GM11168 (cell line): Measurements from ENCODE around the gene PID1.
"Not testable (repeated sequence)": the region's sequence is repeated elsewhere in the genome, so short reads cannot be mapped to it uniquely, and the experiment has no call there.

ENCODE experiments used
- in situ Hi-C: fragments of 300-500 bp; cut with MboI; formaldehyde crosslinking; loops from one replicate; pipeline ENCODE4 v1.12.0; 2022; ENCODE audit warnings: low sequenced_read_pairs; ENCODE audit not compliant: unreplicated experiment

Gene PID1

DNA sequence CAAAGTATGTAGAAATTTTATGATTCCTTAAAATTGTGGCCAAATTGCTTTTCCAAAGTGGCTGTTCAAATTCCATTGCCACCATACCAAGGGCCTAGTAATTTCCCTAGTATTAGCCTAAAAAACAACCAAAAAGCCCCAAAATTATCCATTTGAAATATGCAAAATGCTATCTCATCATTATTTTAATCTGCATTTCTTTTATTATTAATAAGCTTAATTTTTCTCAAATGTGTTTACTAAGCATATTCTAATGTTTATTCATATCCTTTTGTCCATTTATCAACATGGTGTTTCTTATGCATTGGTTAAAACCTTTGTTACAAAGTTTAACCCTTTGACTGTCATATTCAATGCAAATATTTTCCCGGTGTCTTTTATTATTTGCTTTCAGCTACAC, 48.0 kb downstream of the PID1 start:
- in situ Hi-C loops = no loop called here

DNA sequence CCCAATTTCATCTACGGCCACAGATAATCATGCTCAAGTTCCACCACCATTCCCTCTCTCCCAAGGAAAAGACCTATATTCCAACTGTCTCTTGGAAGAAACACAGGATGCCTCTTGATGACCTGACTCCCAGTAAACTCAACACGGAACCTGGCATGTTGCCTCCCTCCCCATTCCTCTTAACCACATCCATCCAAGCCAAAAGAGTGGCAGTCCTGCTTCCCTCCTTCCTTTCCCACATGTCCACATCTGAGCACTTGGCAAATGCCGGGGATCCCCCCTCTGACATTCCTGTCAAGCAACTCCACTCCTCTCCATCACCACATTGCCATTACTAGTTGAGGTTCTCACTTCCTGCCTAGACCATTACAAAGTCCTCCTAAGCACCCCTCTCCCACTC, 49.4 kb downstream of the PID1 start:
- in situ Hi-C loops = no loop called here

DNA sequence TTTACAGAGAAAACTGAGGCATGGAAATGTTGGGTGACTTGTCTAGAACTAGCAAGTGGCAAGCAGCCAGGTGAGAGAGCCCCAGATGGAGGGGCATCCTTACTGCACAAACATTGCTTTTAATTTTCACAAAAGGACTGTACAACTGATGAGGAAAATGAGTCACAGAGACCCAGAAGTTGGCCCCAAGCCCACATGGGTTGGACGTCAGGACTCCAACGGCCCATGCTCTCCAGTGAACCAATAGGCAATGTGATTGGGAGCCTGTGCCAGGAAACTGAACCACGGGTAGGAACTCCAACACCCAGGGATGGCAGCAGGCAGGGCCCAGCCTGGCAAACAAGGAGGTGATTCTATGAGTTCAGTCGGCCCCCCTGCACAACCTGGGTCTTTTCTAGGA, 50.8 kb downstream of the PID1 start:
- in situ Hi-C loops = no loop called here

DNA sequence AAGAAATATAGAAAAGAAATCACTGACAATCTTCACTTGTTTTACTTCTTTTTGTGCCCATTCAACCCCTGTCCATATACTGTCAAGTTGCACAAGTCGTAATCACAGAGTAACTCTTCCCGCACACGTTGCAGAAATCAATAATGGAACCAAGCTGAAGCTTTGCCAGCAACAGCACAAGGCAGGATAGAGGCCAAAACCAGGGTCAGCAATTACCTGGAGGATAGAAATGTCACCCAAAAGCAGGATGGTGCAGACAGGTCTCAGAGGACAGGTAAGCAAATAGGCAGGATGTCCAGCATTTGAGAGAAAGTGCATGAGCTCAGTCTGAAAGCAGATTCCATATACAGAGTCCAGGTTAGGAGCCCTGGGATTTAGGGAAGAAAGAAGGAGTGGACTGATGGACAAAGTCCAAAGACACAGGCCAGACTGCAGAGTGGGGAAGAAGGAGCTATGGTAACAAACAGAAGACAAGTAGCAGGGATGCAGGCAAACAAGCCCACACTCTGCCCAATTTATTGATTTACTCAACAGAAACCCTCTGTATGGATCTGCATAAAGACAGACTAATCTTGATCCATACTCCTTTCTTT, 52.7 kb downstream of the PID1 start:
- in situ Hi-C loops = no loop called here

DNA sequence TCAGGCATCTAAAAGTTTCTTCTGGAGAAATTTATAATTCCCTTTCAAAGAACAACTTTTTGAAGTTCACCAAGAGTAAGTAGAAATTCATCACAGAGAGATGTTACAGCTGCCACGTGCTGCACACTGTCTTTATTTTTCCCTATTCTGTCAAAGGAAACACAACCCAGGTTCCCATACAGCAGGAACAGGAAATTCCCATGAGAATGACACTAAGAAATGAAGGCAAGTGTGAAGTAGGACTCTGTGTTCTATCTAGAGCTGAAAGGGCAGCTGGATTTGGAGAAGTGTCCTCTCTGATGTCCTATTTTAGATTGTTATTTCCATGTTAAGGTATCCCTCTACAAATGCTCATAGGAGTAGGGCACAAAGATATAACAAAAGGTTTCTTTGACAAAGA, 58.8 kb downstream of the PID1 start:
- in situ Hi-C loops = no loop called here

DNA sequence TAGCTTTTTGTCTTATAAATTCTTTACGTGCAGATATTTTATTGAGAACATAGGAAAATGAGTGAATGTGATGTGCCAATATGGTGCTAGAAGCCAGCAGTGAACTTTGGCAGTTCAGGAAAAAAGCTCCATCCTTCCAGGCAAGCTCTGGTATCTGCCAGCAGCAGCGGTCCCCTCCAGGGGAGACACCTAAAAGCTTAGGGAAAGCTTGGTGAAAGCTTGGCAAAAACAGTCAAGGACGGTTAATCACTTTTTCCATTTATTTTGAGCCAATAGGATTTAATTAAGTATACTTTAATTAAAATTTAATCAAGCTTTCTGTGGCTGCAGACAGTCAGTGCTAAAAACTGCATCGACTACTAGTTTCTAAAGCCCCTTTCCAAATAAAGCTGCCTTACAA, 60.4 kb downstream of the PID1 start:
- in situ Hi-C loops = no loop called here

DNA sequence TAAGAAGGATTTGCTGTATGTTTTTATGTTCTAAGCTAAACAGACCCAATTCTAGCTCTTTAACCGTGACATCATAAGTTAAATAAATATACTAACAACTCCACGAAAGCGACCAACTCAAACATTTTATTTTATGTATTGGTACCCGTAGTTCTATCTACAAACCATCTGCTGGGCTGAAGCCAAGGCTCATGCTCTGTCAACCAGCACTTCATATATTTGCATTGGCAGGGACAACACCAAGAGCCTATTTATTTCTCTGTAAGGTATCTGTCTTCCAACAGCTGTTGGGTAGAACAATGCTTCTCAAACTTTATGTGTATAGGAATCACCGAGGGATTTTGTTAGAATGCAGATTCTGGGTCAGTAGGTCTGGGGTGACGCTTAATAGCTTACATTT, 64.5 kb downstream of the PID1 start:
- in situ Hi-C loops = no loop called here

DNA sequence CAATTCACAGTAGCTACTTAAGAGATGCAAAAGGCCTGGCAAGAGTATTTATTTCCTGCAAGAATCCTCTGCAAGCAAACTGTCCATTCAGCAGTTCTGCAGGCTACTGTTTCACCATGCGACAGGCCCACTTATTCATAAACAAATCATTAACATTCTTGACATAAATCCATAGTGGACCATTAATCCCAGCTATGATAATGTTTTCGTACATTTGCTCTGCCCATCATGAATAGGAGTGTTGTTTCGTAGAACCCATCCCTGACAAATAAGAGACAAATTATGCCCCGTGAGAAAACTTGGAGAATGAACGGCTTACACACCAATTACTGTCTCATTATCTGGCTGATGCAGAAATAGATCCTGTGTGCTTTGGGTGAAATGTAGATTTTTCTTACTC, 65.4 kb downstream of the PID1 start:
- in situ Hi-C loops = no loop called here

DNA sequence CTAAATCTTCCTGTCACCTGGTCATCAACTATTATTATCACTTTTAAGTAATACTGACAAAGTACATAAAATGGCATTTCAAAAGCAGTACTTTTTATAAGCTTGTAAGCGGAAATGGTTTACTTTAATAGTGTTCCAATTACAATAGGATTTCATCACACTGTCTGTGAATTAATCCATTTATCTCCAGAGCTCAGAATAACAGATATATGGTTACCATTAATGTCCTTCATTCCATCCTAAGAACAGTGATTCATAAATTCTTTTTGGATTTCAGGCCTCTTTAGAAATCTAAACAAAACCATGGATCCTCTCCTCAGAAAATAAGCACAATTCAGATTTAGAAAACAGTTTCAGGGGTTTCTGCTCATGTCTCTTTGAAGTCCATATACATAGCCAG, 68.4 kb downstream of the PID1 start:
- in situ Hi-C loops = no loop called here

DNA sequence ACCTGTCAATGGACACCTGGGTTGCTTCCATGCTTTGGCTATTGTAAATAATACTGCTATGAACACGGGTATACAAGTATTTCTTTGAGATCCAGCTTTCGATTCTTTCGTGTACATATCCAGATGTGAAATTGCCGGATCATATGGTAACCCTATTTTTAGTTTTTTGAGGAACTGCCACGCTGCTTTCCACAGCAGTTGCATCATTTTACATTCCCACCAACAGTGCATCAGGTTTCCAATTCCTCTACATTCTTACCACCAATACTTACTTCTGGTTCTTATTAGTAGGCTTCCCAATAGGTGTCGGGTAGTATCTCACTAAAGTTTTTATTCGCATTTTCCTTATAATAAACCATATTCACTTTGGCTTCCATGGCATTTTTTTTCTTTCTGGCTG, 69.6 kb downstream of the PID1 start:
- in situ Hi-C loops = no loop called here

DNA sequence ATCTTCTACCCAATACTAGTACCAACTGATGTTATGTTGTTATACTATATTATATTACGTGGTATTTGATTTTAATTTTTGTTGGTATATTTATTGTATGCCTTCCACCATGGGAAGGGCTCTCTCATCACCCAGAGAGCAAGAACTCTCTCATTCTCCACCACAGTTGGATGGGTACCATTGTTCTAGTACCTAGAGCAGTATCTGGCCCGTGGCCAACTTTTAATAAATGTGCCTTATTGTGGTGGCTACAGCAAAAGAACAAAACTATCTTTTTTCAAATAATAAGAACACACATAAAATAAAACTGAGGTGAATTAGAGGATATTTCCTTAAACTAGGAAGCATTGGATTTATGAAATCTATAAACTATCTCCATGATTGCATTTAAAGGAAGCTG, 71.8 kb downstream of the PID1 start:
- in situ Hi-C loops = no loop called here

DNA sequence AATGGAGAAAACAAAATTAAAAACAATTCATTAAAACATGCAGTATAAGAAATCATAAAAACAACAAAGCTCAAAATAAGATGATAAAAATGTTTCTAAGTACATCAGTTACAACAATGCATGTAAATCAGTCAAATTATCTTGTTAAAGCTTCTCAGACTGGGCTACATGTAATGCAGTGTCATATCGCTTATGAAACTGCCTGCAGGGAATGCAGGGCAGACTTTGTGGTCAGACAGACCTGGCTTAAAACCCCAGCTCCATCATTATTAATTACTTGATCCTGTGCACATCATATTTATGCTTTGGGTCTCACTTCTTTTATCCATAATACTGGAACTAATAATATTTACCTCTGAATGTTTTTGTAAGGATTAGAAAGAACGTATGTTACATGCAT, 74.6 kb downstream of the PID1 start:
- in situ Hi-C loops = no loop called here

DNA sequence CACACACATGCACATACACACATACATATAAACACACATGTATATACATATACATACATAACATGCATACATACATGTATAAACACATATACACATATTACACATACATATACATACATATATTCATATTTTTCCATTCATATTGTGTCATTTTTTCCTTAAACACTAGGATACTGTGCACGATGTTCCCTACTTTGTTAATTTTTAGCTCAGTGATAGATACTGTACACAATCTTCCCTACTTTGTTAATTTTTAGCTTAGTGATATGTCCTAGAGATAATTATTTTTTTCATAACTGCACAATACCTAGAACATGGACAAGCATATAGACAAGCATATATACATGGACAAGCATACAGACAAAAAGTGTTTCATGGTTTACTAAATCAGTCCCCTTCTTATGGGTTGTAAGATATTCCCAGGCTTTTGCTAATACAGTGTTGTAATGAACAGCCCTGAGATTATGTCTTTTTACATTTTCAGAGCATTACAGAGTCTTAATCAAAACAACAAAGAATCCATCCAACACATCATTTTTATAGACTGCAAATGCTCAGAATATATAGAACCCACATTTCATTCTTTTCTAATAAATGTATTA, 75.6 kb downstream of the PID1 start:
- in situ Hi-C loops = no loop called here

DNA sequence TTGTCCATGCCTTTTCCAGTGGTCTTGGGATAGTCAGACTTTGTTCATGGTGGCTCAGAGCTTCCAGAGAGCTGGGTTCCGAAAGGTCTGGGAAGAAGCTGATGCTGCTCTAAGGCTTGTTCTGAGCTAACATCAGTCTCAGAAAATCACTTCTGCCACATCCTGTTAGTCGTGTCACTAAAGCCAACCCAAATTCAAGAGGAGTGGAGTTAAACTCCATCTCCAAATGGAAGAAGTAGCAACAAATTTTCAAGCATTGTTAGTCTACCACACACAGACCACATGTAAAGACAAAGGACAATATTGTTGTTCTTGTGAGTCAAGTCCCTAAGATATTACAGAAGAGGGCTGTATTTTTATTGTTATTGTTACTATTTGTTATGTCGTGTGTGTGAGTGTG, 77.8 kb downstream of the PID1 start:
- in situ Hi-C loops = no loop called here

DNA sequence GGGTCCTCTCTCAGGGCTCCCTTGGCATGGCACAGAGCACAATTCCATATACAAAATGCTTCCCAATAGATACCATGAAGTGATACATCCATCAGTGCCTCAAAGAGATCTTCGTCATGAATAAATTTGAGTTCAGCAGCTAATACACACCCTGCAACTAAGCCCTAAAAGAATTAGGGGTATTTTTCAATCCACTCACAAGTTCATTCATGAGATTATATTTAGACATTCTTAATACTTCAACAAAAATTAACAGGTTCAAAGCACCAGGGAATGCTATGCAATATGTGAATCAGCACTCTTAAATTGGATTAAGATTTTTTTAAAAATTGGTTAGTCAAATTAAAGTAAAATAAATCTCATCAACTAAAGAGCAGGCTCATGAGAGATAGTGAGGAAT, 79.7 kb downstream of the PID1 start:
- in situ Hi-C loops = no loop called here

DNA sequence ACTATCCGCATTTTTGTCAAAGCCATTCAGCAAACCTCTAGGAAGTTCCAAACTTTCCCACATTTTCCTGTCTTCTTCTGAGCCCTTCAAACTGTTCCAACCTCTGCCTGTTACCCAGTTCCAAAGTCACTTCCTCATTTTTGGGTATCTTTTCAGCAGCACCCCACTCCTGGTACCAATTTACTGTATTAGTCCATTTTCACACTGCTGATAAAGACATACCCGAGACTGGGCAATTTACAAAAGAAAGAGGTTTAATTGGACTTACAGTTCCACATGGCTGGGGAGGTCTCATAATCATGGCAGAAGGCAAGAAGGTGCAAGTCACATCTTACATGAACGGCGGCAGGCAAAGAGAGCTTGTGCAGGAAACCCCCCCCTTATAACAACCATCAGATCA, 84.0 kb downstream of the PID1 start:
- in situ Hi-C loops = not testable (repeated sequence)

DNA sequence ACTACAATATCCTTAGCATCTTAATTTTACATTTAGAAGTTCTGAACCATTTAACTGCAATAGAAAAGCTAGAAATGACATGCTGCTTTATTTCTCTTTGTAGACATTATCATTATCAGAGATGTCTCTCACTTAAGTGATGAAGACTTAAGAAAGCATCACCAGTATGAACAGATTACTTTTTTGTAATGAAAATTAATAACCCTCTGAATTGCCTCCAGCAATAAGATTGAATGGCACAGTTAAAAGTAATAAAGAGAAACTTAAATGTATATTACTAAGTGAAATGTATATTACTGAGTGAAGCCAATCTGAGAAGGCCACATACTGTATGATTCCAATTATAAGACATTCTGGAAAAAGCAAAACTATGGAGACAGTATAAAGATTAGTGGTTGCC, 89.4 kb downstream of the PID1 start:
- in situ Hi-C loops = no loop called here

DNA sequence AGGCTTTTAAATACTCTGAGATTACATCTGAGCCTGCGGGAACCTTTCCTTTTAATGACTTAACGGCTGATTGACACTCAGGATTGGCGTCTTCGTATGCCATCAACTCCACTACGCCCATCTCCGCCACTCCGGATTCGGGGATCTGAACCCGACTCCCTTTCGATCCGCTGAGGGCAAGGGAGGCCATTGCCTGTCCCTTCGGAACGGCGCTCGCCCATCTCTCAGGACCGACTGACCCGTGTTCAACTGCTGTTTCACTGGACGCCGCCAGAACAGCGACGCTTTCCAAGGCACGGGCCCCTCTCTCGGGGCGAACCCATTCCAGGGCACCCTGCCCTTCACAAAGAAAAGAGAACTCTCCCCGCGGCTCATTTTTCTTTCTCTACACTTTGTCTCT, 90.4 kb downstream of the PID1 start:
- in situ Hi-C loops = no loop called here

DNA sequence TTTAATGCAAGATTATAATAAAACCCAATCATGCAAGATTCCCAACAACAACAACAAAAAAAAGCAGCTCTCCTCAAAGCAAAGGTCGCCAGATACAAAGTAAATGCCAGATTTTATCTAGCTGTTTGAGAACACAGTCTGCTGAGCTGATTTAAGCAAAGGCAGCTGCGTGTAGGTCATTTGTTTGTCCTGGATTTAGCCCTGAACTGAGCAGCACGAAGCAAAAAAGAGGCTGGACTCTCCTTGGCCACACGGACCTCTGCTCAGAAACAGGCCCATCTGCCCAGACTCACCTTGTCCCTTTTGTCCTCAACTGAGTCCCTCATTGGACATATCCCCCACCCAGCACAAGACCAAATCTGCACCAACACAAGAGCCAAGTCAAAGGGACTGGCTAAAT, 91.5 kb downstream of the PID1 start:
- in situ Hi-C loops = no loop called here

DNA sequence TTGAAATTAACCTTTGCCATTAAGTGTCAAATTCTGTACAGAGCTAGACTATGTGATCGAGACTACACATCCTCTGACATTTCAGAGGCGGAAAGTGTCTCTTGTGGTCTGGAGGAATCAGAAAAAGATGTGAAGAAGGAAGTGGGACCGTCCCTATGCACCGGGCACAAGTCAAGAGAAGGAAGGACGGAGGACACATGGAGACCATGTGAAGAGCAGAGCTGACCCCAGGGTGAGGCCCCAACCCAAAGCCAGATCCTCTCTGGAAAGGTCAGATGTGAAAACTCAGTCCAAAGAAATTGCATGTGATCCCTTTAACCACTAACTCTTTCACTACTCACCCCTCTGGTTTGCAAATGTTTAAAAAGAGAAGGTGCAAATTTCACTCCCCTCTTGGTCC, 92.4 kb downstream of the PID1 start:
- in situ Hi-C loops = no loop called here

DNA sequence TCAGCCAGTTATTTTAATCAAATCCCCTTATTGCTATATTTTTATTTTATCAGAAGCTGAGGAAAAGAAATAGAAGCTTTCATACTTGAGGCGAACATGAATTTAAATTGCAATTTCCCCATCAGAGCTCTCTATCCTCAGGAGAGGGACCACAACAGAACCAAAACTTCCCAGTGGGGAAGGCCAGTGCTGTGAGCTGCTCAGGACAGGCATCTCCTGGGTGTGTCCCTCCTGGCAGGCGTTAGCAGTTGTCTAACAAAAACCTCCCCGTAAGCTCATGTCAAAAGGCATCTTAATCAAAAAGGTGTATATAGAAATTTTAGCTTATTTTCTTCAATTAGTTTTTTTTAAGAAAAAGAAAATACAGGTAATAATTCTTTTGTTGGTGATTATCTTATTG, 93.0 kb downstream of the PID1 start:
- in situ Hi-C loops = no loop called here

DNA sequence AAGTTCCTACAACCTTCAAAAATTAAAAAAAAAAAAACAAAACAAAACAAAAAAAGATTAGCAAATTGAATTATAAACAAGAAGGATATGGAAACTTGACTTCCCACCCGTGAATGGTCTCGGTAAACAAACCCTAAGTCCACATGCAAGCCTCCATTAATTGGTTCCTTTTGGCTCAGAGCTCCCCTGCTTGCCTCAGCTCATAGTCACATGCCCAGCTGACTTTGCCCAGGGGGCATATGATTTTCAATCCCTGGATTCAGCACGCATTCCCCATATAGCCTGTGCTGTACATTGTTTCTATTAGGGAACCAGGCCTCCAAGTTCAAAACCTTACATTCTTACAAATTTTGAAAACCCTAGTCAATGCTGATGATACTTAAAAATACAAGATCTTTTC, 95.0 kb downstream of the PID1 start:
- in situ Hi-C loops = no loop called here

DNA sequence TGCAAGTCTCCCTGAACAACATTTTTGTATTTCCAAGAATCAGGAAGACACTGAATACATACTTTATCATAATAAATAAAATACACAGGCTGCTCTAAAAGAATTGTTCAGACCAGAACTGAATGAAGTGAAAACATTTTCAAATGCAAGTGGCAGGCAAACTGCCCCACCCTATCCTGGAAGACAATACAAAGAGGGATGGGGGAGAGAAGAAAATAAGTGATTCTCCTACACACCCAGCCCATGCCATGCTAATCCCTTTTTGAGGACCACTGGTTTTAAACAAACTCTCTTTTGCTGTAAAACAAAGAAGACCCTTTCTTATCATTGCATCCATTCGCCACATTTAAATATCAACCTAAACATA, 95.6 kb downstream of the PID1 start:
- in situ Hi-C loops = no loop called here
